GM19099 (cell line): Measurements from ENCODE around the gene CHGA.

Experiments used
- POLR2A ChIP-seq: IDR thresholded peaks from 3 replicates; pipeline ENCODE4 v1.6.1; 2011; ENCODE audit warnings: low read depth; ENCODE audit not compliant: insufficient read length; ENCODE audit errors: extremely low read depth

The CHGA gene

GRCh38 chr14:92967346-92967926 is 44.5 kb downstream of the CHGA start:
- no peak for TF ChIP-seq POLR2A

- no peak for TF ChIP-seq POLR2A
Measured at GRCh38 chr14:92968291-92969020, 45.5 kb downstream of the CHGA start.

- TF ChIP-seq POLR2A, result no peak
Measured at GRCh38 chr14:92969430-92969829, 46.5 kb downstream of the CHGA start.

GRCh38 chr14:92969871-92970270 is 46.9 kb downstream of the CHGA start:
- TF ChIP-seq POLR2A, result no peak

GRCh38 chr14:92970271-92970670 is 47.3 kb downstream of the CHGA start:
- TF ChIP-seq POLR2A, result no peak

GRCh38 chr14:92971601-92972180 is 48.7 kb downstream of the CHGA start:
- no peak for TF ChIP-seq POLR2A

GRCh38 chr14:92973261-92973797 is 50.4 kb downstream of the CHGA start:
- no peak for TF ChIP-seq POLR2A

GRCh38 chr14:92973798-92974372 is 50.9 kb downstream of the CHGA start:
- no peak for TF ChIP-seq POLR2A

- TF ChIP-seq POLR2A, result no peak
Measured at GRCh38 chr14:92974541-92975345, 51.8 kb downstream of the CHGA start.

- no peak for TF ChIP-seq POLR2A
Measured at GRCh38 chr14:92976268-92976667, 53.3 kb downstream of the CHGA start.

- no peak for TF ChIP-seq POLR2A
Measured at GRCh38 chr14:92978229-92979021, 55.5 kb downstream of the CHGA start.

- no peak for TF ChIP-seq POLR2A
Measured at GRCh38 chr14:92980866-92981265, 57.9 kb downstream of the CHGA start.

- no peak for TF ChIP-seq POLR2A
Measured at GRCh38 chr14:92981726-92982125, 58.8 kb downstream of the CHGA start.

- TF ChIP-seq POLR2A, result no peak
Measured at GRCh38 chr14:92982956-92983355, 60.0 kb downstream of the CHGA start.

- TF ChIP-seq POLR2A, result no peak
Measured at GRCh38 chr14:92984082-92984788, 61.3 kb downstream of the CHGA start.
